ENCODE measurements around the gene TCHP. TPM values are rescaled to one million over a fixed set of nuclear protein-coding genes. Genes with fewer than 3 reads are reported as not detected.

The TCHP gene
- total and polyA plus RNA-seq, 2 of the 13 experiments (the other 11 are each of a cell fraction or from before 2014, with no cell fraction given), result 6.7 to 12.2 TPM

DNA sequence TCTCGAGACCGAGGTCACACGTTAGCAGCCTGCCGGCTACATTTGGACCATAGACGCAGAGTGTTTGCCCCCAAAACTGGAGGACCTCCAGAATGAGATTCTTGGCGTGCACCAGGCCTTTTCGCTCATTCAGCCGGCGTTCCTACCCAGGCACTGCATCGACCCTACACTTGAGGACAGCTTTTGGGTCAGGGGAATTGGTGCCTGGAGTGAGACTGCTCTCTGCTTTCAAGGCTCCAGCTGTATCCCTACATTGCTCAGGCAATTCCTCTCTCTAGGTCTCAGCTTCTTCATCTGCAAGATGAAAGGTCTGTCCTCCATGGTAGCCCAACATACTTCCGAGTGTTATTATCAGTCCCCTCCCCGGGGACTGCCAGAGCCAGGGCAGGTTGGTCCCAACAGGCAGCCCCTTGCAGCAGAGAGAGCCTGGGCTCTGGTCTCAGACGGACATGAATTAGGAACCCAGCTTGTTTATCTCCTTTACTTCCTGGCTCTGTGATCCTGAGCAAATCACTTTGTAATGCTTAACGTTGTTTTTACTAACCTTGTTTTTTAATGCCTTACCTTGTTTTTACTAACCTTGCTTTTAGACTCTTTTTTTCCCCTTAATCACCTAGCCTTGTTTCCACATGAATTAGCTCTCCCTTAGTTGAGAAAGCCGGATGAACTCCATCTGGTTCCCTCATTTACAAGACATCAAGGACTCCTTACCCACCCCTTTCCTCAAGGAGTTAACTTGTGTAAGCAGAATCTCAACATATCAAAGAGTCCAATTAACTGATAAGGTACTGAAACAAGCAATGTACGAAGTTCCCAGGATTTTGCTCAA is 892 bp downstream of the TCHP start (continued):
- TF ChIP-seq, protein P1, sequence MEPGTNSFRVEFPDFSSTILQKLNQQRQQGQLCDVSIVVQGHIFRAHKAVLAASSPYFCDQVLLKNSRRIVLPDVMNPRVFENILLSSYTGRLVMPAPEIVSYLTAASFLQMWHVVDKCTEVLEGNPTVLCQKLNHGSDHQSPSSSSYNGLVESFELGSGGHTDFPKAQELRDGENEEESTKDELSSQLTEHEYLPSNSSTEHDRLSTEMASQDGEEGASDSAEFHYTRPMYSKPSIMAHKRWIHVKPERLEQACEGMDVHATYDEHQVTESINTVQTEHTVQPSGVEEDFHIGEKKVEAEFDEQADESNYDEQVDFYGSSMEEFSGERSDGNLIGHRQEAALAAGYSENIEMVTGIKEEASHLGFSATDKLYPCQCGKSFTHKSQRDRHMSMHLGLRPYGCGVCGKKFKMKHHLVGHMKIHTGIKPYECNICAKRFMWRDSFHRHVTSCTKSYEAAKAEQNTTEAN (CRISPR knock-in tag; conservative IDR thresholded peaks at IDR 0.05), result peak; percentile 14; the same call in 1 of the 2 replicates
- TF ChIP-seq, protein P2, sequence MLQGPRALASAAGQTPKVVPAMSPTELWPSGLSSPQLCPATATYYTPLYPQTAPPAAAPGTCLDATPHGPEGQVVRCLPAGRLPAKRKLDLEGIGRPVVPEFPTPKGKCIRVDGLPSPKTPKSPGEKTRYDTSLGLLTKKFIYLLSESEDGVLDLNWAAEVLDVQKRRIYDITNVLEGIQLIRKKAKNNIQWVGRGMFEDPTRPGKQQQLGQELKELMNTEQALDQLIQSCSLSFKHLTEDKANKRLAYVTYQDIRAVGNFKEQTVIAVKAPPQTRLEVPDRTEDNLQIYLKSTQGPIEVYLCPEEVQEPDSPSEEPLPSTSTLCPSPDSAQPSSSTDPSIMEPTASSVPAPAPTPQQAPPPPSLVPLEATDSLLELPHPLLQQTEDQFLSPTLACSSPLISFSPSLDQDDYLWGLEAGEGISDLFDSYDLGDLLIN (CRISPR knock-in tag; IDR thresholded peaks at IDR 0.05; ENCODE audit: borderline replicate concordance), result 0 out of 2 replicates have a peak, but pooled peaks have one; percentile 39
- TF ChIP-seq YY1 (IDR thresholded peaks at IDR 0.05; ENCODE audit: insufficient read depth, insufficient replicate concordance, low read depth, low read length) (no peak), SALL2 (CRISPR knock-in tag; IDR thresholded peaks at IDR 0.05) (peak; percentile 24; the same call in 1 of the 2 replicates), ZNF17 (CRISPR knock-in tag; IDR thresholded peaks at IDR 0.05) (no peak), ZFYVE20 (CRISPR knock-in tag; IDR thresholded peaks at IDR 0.05; ENCODE audit: borderline replicate concordance, low read depth) (no peak), MTERF4 (CRISPR knock-in tag; IDR thresholded peaks at IDR 0.05) (0 out of 2 replicates have a peak, but pooled peaks have one; percentile 29), ZBTB20 (CRISPR knock-in tag; IDR thresholded peaks at IDR 0.05; ENCODE audit: borderline replicate concordance, low read depth) (no peak), RFXANK (CRISPR knock-in tag; IDR thresholded peaks at IDR 0.05) (no peak)
- TF ChIP-seq, protein P3, sequence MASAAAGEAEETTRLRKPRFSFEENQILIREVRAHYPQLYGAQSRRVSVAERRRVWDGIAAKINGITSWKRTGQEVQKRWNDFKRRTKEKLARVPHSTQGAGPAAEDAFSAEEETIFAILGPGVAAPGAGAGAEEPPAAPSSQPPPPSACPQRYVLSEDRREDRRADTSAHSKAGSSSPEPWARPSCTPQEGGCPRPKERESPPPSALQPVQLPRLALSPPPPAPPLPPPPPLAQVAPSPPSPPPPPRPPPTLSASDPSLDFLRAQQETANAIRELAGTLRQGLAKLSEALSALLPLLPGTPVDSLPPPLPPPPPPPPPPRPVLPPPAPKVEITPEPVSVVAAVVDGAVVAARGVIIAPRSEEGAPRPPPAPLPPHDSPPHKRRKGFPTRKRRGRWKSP (CRISPR knock-in tag; IDR thresholded peaks at IDR 0.05), result peak; percentile 10; the same call in 1 of the 2 replicates

All from HepG2 (cell line).